Prostate gland (tissue), 2 donors: ENCODE results near the gene PACSIN1.

Experiments used
- POLR2AphosphoS5 ChIP-seq: sonication (generic); formaldehyde crosslinking; IDR thresholded peaks from one replicate; pipeline ENCODE4 v1.6.1; 2017; ENCODE audit warnings: antibody characterized with exemption
- TF ChIP-seq, protein P1 (sequence below), 4 experiments: fragments of 200-600 bp in 2 of 4; fragments of 450-650 bp in 2 of 4; sonication (generic) in 2 of 4; IDR thresholded peaks; 1 replicate in 3 of 4; 2 replicates in 1 of 4; pipeline ENCODE4 v1.5.1; 2016 to 2019; ENCODE audit warnings: antibody characterized with exemption in 4 of 4, mild to moderate bottlenecking in 2 of 4, moderate library complexity in 2 of 4

DNA sequence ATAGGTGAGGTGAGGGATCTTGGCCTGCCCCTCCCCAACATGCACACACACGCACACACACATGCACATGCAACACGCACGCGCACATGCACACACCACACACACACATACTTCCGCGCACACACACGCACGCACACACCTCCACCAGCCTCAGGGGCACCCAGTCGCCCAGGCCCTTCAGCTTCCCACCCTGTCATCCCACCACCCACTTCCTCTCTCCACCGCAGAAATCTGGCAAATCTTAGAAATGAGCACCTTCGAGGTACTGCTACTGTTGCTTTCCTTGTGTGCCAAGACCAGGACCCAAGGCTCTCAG, 89.1 kb downstream of the PACSIN1 start:
- TF ChIP-seq, protein P1, sequence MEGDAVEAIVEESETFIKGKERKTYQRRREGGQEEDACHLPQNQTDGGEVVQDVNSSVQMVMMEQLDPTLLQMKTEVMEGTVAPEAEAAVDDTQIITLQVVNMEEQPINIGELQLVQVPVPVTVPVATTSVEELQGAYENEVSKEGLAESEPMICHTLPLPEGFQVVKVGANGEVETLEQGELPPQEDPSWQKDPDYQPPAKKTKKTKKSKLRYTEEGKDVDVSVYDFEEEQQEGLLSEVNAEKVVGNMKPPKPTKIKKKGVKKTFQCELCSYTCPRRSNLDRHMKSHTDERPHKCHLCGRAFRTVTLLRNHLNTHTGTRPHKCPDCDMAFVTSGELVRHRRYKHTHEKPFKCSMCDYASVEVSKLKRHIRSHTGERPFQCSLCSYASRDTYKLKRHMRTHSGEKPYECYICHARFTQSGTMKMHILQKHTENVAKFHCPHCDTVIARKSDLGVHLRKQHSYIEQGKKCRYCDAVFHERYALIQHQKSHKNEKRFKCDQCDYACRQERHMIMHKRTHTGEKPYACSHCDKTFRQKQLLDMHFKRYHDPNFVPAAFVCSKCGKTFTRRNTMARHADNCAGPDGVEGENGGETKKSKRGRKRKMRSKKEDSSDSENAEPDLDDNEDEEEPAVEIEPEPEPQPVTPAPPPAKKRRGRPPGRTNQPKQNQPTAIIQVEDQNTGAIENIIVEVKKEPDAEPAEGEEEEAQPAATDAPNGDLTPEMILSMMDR (IDR thresholded peaks at IDR 0.05) = no peak
- no peak for TF ChIP-seq POLR2AphosphoS5
